SK-N-SH treated with all-trans-retinoic acid at 6 μM for 48 hours (cell line): ENCODE measurements around the gene ILKAP.

Source experiments
- ATAC-seq: fragments of 200-7000 bp; cut with Tn5 transposase; 3 replicates; pipeline ENCODE4 v1.9.1; 2020; ENCODE audit warnings: mild to moderate bottlenecking, moderate library complexity
- ARNTL ChIP-seq: fragments of 450-650 bp; formaldehyde crosslinking; IDR thresholded peaks from 2 replicates; pipeline ENCODE4 v1.5.0; 2020; ENCODE audit warnings: low read depth, mild to moderate bottlenecking, moderate library complexity, borderline replicate concordance
- BACH2 ChIP-seq: fragments of 250-450 bp; sonication (Bioruptor Pico); IDR thresholded peaks from 2 replicates; pipeline ENCODE4 v1.9.0; 2021; ENCODE audit warnings: mild to moderate bottlenecking, borderline replicate concordance
- ESRRG ChIP-seq: fragments of 250-450 bp; sonication (Bioruptor Pico); IDR thresholded peaks from 2 replicates; pipeline ENCODE4 v1.6.1; 2021; ENCODE audit warnings: mild to moderate bottlenecking
- GLIS3 ChIP-seq: fragments of 250-450 bp; sonication (Bioruptor Pico); IDR thresholded peaks from 2 replicates; pipeline ENCODE4 v1.5.0; 2020; ENCODE audit warnings: mild to moderate bottlenecking, moderate library complexity
- OSR1 ChIP-seq: fragments of 250-450 bp; sonication (Bioruptor Pico); IDR thresholded peaks from 2 replicates; pipeline ENCODE4 v1.8.0; 2022; ENCODE audit warnings: moderate library complexity, mild to moderate bottlenecking, inconsistent platforms
- PATZ1 ChIP-seq: fragments of 250-450 bp; sonication (Bioruptor Pico); IDR thresholded peaks from 2 replicates; pipeline ENCODE4 v1.8.0; 2020; ENCODE audit warnings: mild to moderate bottlenecking, moderate library complexity, borderline replicate concordance
- PPARA ChIP-seq: fragments of 250-450 bp; sonication (Bioruptor Pico); IDR thresholded peaks from 2 replicates; pipeline ENCODE4 v1.5.0; 2020; ENCODE audit warnings: mild to moderate bottlenecking, borderline replicate concordance
- RARB ChIP-seq: fragments of 250-450 bp; sonication (Bioruptor Pico); IDR thresholded peaks from 2 replicates; pipeline ENCODE4 v1.8.0; 2021; ENCODE audit warnings: mild to moderate bottlenecking, moderate library complexity
- SNAI2 ChIP-seq: fragments of 250-450 bp; sonication (Bioruptor Pico); IDR thresholded peaks from 2 replicates; pipeline ENCODE4 v1.5.0; 2020; ENCODE audit warnings: mild to moderate bottlenecking, moderate library complexity
- TCF4 ChIP-seq: fragments of 250-450 bp; sonication (Bioruptor Pico); IDR thresholded peaks from 2 replicates; pipeline ENCODE4 v1.8.0; 2021; ENCODE audit warnings: mild to moderate bottlenecking, moderate library complexity, borderline replicate concordance
- TOX ChIP-seq: fragments of 250-450 bp; sonication (Bioruptor Pico); IDR thresholded peaks from 2 replicates; pipeline ENCODE4 v1.8.0; 2021; ENCODE audit warnings: mild to moderate bottlenecking, moderate library complexity, borderline replicate concordance
- ZC3H10 ChIP-seq: fragments of 250-450 bp; sonication (Bioruptor Pico); IDR thresholded peaks from 2 replicates; pipeline ENCODE4 v1.5.1; 2021; ENCODE audit warnings: mild to moderate bottlenecking, moderate library complexity
- ZFP3 ChIP-seq: fragments of 250-450 bp; sonication (Bioruptor Pico); IDR thresholded peaks from 2 replicates; pipeline ENCODE4 v1.5.0; 2020; ENCODE audit warnings: mild to moderate bottlenecking, moderate library complexity
- ZFP30 ChIP-seq: fragments of 450-650 bp; formaldehyde crosslinking; IDR thresholded peaks from 2 replicates; pipeline ENCODE4 v1.5.0; 2022; ENCODE audit warnings: mild to moderate bottlenecking, moderate library complexity
- ZNF565 ChIP-seq: fragments of 450-650 bp; formaldehyde crosslinking; conservative IDR thresholded peaks from 2 replicates; pipeline ENCODE4 v1.5.0; 2020; ENCODE audit warnings: low read depth, mild to moderate bottlenecking, moderate library complexity
- ZNF70 ChIP-seq: fragments of 450-650 bp; formaldehyde crosslinking; IDR thresholded peaks from 2 replicates; pipeline ENCODE4 v1.5.0; 2020; ENCODE audit warnings: mild to moderate bottlenecking, moderate library complexity
- ZNF8 ChIP-seq: fragments of 450-650 bp; formaldehyde crosslinking; IDR thresholded peaks from 2 replicates; pipeline ENCODE4 v1.5.0; 2020; ENCODE audit warnings: mild to moderate bottlenecking, moderate library complexity
- TF ChIP-seq, protein P1 (sequence below): fragments of 250-450 bp; sonication (Bioruptor Pico); IDR thresholded peaks from 2 replicates; pipeline ENCODE4 v1.5.1; 2020; ENCODE audit warnings: low read depth, mild to moderate bottlenecking, moderate library complexity
- TF ChIP-seq, protein P2 (sequence below): fragments of 250-450 bp; sonication (Bioruptor Pico); IDR thresholded peaks from 2 replicates; pipeline ENCODE4 v1.5.0; 2020; ENCODE audit warnings: mild to moderate bottlenecking, moderate library complexity
- TF ChIP-seq, protein P3 (sequence below): fragments of 250-450 bp; sonication (Bioruptor Pico); IDR thresholded peaks from 2 replicates; pipeline ENCODE4 v1.8.0; 2021; ENCODE audit warnings: low read depth, mild to moderate bottlenecking, moderate library complexity, borderline replicate concordance
- TF ChIP-seq, protein P4 (sequence below): fragments of 250-450 bp; sonication (Bioruptor Pico); IDR thresholded peaks from 2 replicates; pipeline ENCODE4 v1.5.1; 2021; ENCODE audit warnings: mild to moderate bottlenecking, moderate library complexity

Gene ILKAP

GRCh38 chr2:238224356-238225035, 21.0 kb upstream of the ILKAP start:
- TF ChIP-seq, protein P1, sequence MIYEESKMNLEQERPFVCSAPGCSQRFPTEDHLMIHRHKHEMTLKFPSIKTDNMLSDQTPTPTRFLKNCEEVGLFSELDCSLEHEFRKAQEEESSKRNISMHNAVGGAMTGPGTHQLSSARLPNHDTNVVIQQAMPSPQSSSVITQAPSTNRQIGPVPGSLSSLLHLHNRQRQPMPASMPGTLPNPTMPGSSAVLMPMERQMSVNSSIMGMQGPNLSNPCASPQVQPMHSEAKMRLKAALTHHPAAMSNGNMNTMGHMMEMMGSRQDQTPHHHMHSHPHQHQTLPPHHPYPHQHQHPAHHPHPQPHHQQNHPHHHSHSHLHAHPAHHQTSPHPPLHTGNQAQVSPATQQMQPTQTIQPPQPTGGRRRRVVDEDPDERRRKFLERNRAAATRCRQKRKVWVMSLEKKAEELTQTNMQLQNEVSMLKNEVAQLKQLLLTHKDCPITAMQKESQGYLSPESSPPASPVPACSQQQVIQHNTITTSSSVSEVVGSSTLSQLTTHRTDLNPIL (CRISPR knock-in tag): no peak
- TF ChIP-seq ZNF8 (CRISPR knock-in tag) (no peak), ARNTL (no peak), PPARA (CRISPR knock-in tag) (no peak), TCF4 (CRISPR knock-in tag) (no peak), PATZ1 (CRISPR knock-in tag) (no peak), ESRRG (CRISPR knock-in tag) (no peak), ZFP3 (CRISPR knock-in tag) (no peak), ZNF565 (no peak), RARB (no peak), GLIS3 (CRISPR knock-in tag) (no peak), TOX (CRISPR knock-in tag) (no peak), ZC3H10 (no peak), BACH2 (CRISPR knock-in tag) (no peak), ZFP30 (no peak), ZNF70 (CRISPR knock-in tag) (no peak)
- TF ChIP-seq, protein P2, sequence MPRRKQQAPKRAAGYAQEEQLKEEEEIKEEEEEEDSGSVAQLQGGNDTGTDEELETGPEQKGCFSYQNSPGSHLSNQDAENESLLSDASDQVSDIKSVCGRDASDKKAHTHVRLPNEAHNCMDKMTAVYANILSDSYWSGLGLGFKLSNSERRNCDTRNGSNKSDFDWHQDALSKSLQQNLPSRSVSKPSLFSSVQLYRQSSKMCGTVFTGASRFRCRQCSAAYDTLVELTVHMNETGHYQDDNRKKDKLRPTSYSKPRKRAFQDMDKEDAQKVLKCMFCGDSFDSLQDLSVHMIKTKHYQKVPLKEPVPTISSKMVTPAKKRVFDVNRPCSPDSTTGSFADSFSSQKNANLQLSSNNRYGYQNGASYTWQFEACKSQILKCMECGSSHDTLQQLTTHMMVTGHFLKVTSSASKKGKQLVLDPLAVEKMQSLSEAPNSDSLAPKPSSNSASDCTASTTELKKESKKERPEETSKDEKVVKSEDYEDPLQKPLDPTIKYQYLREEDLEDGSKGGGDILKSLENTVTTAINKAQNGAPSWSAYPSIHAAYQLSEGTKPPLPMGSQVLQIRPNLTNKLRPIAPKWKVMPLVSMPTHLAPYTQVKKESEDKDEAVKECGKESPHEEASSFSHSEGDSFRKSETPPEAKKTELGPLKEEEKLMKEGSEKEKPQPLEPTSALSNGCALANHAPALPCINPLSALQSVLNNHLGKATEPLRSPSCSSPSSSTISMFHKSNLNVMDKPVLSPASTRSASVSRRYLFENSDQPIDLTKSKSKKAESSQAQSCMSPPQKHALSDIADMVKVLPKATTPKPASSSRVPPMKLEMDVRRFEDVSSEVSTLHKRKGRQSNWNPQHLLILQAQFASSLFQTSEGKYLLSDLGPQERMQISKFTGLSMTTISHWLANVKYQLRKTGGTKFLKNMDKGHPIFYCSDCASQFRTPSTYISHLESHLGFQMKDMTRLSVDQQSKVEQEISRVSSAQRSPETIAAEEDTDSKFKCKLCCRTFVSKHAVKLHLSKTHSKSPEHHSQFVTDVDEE (CRISPR knock-in tag): no peak
- TF ChIP-seq, protein P3, sequence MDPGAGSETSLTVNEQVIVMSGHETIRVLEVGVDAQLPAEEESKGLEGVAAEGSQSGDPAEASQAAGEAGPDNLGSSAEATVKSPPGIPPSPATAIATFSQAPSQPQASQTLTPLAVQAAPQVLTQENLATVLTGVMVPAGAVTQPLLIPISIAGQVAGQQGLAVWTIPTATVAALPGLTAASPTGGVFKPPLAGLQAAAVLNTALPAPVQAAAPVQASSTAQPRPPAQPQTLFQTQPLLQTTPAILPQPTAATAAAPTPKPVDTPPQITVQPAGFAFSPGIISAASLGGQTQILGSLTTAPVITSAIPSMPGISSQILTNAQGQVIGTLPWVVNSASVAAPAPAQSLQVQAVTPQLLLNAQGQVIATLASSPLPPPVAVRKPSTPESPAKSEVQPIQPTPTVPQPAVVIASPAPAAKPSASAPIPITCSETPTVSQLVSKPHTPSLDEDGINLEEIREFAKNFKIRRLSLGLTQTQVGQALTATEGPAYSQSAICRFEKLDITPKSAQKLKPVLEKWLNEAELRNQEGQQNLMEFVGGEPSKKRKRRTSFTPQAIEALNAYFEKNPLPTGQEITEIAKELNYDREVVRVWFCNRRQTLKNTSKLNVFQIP: no peak
- TF ChIP-seq, protein P4, sequence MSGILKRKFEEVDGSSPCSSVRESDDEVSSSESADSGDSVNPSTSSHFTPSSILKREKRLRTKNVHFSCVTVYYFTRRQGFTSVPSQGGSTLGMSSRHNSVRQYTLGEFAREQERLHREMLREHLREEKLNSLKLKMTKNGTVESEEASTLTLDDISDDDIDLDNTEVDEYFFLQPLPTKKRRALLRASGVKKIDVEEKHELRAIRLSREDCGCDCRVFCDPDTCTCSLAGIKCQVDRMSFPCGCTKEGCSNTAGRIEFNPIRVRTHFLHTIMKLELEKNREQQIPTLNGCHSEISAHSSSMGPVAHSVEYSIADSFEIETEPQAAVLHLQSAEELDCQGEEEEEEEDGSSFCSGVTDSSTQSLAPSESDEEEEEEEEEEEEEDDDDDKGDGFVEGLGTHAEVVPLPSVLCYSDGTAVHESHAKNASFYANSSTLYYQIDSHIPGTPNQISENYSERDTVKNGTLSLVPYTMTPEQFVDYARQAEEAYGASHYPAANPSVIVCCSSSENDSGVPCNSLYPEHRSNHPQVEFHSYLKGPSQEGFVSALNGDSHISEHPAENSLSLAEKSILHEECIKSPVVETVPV: no peak
- no peak for ATAC-seq

GRCh38 chr2:238220892-238221521, 17.5 kb upstream of the ILKAP start:
- 0 out of 3 replicates have a peak, but pooled peaks have one; percentile 18 for ATAC-seq
- TF ChIP-seq OSR1 (CRISPR knock-in tag): no peak

DNA sequence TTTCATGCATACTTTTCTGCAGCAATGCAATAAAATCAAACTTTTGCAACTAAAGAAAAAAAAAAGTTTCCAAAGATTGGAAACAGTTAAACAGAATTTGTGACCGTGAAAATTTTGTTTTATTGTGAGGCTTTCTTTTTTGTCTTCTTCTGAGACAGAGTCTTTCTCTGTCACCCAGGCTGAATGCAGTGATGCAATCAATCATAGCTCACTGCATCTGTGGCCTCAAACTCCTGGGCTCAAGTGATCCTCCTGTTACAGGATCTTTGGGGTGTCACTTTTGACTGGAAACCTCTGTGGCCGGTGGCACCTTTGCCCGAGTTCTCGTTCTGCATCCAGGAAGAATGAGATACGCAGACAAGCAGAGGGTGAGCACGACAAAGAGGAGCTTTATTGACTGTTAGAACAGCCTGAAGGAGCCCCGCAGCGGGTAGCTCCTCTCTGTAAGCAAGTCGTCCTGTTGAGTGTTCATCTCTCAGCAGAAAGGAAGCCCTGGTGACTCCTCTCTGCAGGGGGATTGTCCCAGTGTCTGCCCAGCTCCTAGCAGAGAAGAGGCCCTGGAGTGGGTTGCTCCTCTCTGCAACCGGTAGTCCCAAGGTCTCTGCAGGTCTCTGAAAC, 16.9 kb upstream of the ILKAP start:
- ATAC-seq: no peak
- no peak for TF ChIP-seq RARB
- TF ChIP-seq OSR1 (CRISPR knock-in tag): no peak
- no peak for TF ChIP-seq SNAI2 (CRISPR knock-in tag)
- TF ChIP-seq TCF4 (CRISPR knock-in tag): no peak
- TF ChIP-seq ZC3H10: no peak
- TF ChIP-seq, protein P4: no peak
- TF ChIP-seq, protein P2 (CRISPR knock-in tag): no peak
- TF ChIP-seq ZFP30: no peak
- TF ChIP-seq, protein P1 (CRISPR knock-in tag): no peak
- no peak for TF ChIP-seq ZNF8 (CRISPR knock-in tag)
